Right lobe of liver (tissue), 4 donors: Measurements from ENCODE around the gene ATP13A3.

ENCODE experiments used
- POLR2A ChIP-seq: fragments of 450-650 bp; IDR thresholded peaks from one replicate; pipeline ENCODE4 v1.6.1; 2017; ENCODE audit warnings: antibody characterized with exemption, mild to moderate bottlenecking
- TF ChIP-seq, protein P1 (sequence below), 4 donors: fragments of 200-600 bp in 3 of 4; fragments of 450-650 bp in 1 of 4; IDR thresholded peaks; one replicate each; pipeline versions ENCODE4 v1.5.1 to v1.8.0; 2016 to 2022; ENCODE audit warnings: antibody characterized with exemption in 4 of 4, mild to moderate bottlenecking in 2 of 4
- donor health status: DM: no; HTN: no; CAD: no.
- donor health status: DM: no; HTN: no; CAD: no.
- donor health status: DM: no; HTN: yes; CAD: no.

DNA sequence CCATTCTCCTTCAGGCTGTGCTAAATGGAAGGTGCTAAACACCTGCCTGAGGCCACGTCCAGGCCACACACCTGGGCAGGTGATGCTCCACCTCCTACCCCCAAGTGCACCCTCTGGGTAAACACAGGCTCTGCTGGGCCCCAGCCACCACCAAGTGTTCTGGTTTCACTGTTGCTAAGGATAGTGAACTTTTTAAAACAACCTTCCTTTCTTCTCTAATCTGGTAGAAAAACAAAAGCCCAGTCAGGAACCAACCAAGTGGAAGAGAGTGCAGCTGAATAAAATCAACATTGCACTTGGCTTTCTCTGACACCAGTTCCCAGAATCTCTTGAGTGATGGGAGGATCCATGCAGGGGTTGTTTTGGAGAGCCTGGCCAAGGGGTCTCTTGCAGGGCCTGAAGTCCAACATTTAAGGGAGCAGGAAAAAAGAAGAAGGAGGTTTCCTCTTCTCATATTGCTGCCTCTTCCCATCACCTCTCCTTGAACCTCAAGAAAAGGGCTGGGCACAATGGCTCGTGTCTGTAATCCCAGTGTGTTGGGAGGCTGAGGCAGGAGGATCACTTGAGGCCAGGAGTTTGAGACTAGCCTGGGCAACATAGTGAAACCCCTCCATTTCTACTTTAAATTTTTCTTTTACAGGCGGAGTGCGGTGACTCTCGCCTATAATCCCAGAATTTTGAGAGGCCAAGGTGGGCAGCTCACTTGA, 26.2 kb upstream of the ATP13A3 start:
- TF ChIP-seq, protein P1, sequence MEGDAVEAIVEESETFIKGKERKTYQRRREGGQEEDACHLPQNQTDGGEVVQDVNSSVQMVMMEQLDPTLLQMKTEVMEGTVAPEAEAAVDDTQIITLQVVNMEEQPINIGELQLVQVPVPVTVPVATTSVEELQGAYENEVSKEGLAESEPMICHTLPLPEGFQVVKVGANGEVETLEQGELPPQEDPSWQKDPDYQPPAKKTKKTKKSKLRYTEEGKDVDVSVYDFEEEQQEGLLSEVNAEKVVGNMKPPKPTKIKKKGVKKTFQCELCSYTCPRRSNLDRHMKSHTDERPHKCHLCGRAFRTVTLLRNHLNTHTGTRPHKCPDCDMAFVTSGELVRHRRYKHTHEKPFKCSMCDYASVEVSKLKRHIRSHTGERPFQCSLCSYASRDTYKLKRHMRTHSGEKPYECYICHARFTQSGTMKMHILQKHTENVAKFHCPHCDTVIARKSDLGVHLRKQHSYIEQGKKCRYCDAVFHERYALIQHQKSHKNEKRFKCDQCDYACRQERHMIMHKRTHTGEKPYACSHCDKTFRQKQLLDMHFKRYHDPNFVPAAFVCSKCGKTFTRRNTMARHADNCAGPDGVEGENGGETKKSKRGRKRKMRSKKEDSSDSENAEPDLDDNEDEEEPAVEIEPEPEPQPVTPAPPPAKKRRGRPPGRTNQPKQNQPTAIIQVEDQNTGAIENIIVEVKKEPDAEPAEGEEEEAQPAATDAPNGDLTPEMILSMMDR (IDR thresholded peaks at IDR 0.05): no peak
- TF ChIP-seq POLR2A: no peak
